Fibroblast of skin of left biceps (primary cell): ENCODE measurements around the gene C1orf50.
"Not testable (repeated sequence)": the region's sequence is repeated elsewhere in the genome, so short reads cannot be mapped to it uniquely, and the experiment has no call there.

Experiments
- DNase-seq, 2 experiments: peaks; one replicate each; pipeline ENCODE4 v3.0.0-alpha.2; 2013; ENCODE audit warnings: low read depth in 2 of 2

Gene C1orf50

DNA sequence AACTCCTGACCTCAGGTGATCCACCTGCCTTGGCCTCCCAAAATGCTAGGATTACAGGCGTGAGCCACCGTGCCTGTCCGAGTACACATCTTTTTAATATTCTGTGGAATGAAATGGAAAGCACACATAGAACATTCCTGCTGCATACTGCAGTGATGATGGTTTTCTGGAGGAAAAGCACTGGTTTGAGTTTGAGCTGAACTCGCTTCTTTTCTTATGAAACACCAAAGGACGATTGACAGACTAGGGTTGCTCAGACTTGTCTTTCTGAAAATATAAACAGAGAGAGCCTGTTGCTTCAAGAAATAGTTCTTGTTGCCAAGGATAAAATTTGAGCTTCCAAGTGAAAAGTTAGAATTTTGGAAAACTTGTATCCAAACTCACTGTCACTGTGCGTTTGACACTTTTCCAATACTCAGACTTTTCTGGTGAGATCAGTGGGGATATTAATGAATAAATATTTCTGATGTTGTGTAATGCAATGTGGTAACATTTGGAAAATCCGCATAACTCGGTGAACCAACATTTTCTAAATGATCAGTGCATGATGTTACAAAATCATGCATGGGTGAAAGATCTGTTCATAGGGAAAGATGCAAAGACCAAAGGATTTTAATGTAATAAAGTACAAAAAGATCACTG, 34.9 kb downstream of the C1orf50 start:
- peak; percentile 53 to 54 for DNase-seq

- no peak for DNase-seq
These were observed 39.1 kb downstream of the C1orf50 start for GRCh38 chr1:42806171-42806570.

DNA sequence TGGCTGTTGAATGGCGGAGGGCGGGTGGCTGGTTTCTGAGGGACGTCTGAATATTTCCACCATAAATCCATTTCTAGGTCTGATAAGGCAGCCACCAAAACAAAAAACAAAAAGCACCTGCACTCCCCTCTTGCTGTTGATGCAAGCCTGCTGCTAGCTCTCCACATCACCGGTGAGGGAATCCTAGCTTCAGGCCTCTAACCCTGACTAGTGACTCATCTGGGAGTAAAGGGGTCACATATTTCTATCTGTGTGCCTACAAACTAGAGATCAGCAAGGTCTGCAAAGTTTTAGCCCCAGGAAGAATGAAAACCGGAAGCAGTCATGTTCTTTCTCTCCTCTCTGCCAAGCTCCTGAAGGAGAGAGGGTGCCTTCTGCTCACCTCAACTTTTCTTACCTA, 39.5 kb downstream of the C1orf50 start:
- DNase-seq, result no peak

GRCh38 chr1:42807056-42807668, 40.1 kb downstream of the C1orf50 start:
- no peak for DNase-seq

- not testable (repeated sequence) for DNase-seq
These were observed 47.8 kb downstream of the C1orf50 start for GRCh38 chr1:42814815-42815214.

DNA sequence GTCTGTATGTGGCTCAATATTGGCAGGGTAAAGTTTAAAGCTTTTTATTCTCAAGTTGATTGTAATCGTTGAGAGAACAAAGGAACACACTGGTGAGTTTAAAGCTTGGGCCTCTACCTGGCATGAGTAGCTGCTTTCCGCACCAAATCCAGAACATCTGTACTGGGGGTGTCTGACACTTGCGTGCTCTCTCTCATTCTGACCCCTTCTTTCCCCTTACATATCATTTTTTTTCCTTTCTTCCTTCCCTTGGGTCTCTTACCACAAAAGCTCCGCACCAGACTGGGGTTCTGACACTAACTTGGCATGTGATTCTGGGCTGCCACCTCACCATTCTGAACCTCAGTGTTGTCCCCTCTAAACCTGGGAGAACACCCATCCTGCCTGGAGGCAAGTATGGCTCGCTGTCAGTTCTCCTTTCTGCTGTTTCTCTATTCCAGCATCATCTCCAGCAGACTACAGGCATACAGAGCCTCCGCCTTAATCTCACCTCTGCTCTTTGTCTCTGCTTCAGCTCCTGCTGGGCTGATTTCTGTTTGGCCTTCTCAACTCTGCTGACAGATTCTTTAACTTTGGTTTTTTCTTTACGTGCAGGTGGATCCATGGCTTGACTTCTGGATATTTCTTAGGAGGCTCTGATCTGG, 49.0 kb downstream of the C1orf50 start:
- no peak for DNase-seq

- peak; percentile 68 to 72 for DNase-seq
These were observed 49.8 kb downstream of the C1orf50 start, which contains the start of the genes ERMAP and SVBP for GRCh38 chr1:42816585-42817439. Gene ERMAP (plus strand): TSS chr1:42817122. CDS start chr1:42830449, 13,327 bp downstream. Gene SVBP (minus strand): TSS chr1:42817397. CDS start chr1:42816544, 853 bp downstream.

DNA sequence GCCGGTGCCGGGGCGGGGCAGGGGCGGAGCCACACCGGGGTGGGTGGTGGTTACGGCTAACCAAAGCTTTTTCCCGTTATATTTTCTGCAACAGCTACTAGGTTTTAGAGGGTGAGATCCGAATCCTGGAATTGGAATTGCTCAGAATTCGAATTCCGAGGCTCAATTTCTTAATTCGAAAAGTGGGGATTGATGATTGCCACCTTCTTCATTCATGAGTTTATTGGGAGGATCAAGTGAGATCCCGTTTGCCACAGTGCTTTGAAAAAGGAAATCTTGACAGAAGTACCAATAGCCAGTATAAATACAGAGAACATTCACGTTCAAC, 50.4 kb downstream of the C1orf50 start:
- DNase-seq, result no peak

GRCh38 chr1:42817976-42818375, 50.9 kb downstream of the C1orf50 start:
- DNase-seq, result no peak

DNA sequence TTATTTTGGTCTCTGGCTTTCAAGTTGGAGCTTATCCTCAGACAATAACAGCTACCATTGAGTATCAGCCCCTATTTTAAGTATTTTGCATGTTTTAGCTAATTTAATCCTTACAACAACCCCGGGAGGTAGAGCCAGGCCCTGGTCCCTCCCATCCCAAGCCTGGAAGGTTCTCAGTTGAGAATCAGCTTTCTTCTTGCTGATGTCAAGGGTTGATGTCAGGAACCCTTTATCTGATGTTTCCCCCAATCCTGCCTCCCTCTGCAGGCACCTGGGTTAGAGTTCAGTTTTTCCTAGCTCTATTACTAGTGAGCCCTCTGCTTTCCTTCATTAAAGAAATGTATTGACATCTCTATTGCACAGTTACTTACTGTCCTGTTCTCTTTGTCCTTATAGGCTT, 53.8 kb downstream of the C1orf50 start:
- no peak for DNase-seq

DNA sequence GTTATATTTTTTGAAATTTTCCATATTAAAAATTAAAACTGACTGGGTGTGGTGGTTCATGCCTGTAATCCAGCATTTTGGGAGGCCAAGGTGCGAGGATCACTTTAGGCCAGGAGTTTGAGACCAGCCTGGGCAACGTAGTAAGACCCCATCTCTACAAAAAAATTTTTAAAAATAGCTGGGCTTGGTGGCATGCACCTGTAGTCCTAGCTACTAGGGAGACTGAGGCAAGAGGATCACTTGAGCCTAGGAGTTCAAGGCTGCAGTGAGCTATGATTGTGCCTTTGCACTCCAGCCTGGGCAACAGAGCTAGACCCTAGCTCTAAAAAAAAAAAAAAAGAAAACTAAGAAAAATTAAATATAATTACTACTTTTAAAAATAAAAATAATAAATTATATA, 54.6 kb downstream of the C1orf50 start:
- no peak for DNase-seq

DNA sequence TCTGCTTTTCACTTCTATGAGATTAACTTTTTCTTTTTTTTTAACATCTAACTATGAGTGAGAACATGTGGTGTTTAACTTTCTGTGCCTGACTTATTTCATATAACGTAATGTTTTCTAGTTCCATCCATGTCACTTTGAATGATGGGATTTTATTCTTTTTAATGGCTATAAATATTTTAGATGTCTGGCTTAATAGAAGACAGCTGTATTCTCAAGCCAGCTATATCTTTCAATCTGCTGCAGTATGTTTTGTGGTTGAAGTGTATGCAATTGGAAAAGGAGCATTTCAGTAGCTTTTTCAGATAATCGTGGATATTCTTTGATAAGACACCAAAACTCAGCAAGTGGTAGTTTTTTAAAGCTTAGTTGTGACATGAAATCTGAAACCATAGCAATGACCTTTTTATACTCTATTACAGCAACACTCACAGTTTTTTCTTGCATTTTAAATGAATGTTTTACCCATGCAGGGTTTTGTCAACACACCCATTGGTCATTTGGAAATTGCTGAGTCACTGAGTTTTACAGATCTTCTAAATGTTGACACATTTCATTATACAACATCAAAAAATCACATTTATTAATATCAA, 55.8 kb downstream of the C1orf50 start:
- peak; percentile 81 to 87 for DNase-seq

DNA sequence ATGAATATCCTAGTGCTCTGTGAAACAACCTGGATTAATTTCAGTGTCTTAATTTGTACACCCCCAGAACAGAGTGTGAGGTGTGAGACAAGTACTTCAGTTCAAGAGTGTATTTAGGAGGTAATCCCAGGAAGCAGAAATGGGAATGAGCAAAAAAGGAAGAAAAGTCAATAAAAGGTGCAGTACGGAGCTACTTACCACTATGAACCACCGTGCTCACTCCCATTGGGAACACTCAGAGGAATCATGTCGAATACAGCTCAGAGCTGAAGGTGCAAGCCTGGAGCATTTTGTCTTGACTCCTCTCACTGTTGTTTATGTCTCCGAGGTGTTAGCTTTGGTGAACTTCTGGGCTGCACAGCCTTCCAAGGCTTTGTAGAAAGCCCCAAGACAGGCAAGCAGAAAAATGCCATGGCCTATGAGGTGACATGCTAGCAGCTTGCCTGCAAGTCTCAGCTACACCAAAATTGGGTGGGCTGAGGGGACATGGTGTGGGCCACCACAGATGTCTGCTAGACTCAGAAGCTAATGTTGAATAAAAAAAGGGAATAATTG, 57.5 kb downstream of the C1orf50 start:
- DNase-seq, result no peak

DNA sequence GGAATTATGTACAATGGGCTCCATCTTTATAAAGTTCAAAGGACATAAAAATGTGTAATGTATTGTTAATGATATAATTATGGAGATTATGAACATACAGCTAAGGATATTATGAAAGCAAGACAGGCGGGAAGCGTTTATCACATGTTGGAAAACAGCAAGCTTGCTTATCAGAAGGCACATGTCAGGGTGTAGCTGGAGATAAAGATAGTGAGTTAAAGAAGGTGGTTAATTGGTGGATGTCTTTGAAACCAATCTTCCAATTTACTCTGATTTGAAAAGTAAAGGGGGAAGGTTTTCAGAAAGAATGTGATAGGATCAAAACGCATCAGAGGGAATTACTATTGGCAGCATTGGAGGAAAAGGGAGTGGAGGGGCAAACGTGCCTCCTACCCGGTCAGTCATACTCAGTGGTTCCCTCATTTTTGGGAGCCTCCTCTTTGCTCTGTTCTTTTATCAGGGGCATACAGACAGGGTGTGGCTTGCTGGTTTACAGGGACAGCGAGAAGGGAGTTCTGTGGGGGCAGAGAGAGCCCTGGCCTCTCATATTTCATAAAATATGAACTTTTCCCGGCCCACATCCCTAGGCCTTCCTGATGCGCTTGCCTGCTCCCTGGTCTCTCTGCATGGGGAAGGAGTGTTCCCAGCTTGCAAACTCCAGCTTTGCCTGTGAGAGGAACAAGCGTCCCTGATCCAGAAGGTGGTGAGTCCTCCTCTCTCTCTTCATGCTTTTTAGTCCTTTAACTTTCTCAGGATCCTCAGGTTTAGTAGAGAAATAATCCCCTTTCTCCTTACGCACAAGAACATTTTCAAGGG, 58.2 kb downstream of the C1orf50 start:
- no peak for DNase-seq
